VCaP (cell line): ENCODE results near the gene ZNRD2.

Experiments used
- H3K27ac ChIP-seq: fragments of 450-650 bp; 2 replicates; pipeline ENCODE4 v1.5.1; 2017
- CTCF ChIP-seq: fragments of 450-650 bp; conservative IDR thresholded peaks from 2 replicates; pipeline ENCODE4 v1.5.1; 2017; ENCODE audit warnings: mild to moderate bottlenecking, moderate library complexity

The ZNRD2 gene

GRCh38 chr11:65590240-65590738, 20.0 kb downstream of the ZNRD2 start:
- TF ChIP-seq CTCF, result no peak; the same call in 1 of the 2 replicates
- peak overlapping the region; percentile 27 for H3K27ac ChIP-seq

- no peak overlapping the region for H3K27ac ChIP-seq
- no peak for TF ChIP-seq CTCF
Observed at GRCh38 chr11:65591939-65592857, 21.9 kb downstream of the ZNRD2 start.

- H3K27ac ChIP-seq, result no peak overlapping the region
- TF ChIP-seq CTCF, result no peak
Observed at GRCh38 chr11:65592858-65593517, 22.7 kb downstream of the ZNRD2 start.

- no peak overlapping the region; the same call in 1 of the 2 replicates for H3K27ac ChIP-seq
- TF ChIP-seq CTCF, result peak; percentile 96
Observed at GRCh38 chr11:65593518-65594414, 23.5 kb downstream of the ZNRD2 start.

- no peak for TF ChIP-seq CTCF
- H3K27ac ChIP-seq, result no peak overlapping the region
Observed at GRCh38 chr11:65595131-65595530, 24.9 kb downstream of the ZNRD2 start.

GRCh38 chr11:65595543-65596281, 25.4 kb downstream of the ZNRD2 start, which contains the start of gene KCNK7:
KCNK7 (minus strand) TSS chr11:65595800; CDS start chr11:65595772, 28 bp downstream.
- no peak for TF ChIP-seq CTCF
- H3K27ac ChIP-seq, result no peak within 1 kb of the TSS
